Upper lobe of left lung (tissue), 4 donors: Measurements from ENCODE around the gene ARPC1A.

Source experiments
- EP300 ChIP-seq, 4 donors: sonication (generic); formaldehyde crosslinking; IDR thresholded peaks; one replicate each; pipeline ENCODE4 v1.5.1; 2017; ENCODE audit warnings: antibody characterized with exemption in 4 of 4, control low read depth in 2 of 4
- POLR2A ChIP-seq, 4 donors: fragments of 450-650 bp; IDR thresholded peaks; one replicate each; pipeline ENCODE4 v1.5.1; 2016 to 2017; ENCODE audit warnings: antibody characterized with exemption in 4 of 4, mild to moderate bottlenecking in 2 of 4
- POLR2AphosphoS5 ChIP-seq, 2 donors: sonication (generic); formaldehyde crosslinking; IDR thresholded peaks; one replicate each; pipeline ENCODE4 v1.5.1; 2017; ENCODE audit warnings: antibody characterized with exemption in 2 of 2
- TF ChIP-seq, protein P1 (sequence below), 6 experiments: fragments of 450-650 bp in 4 of 6; fragments of 200-600 bp in 2 of 6; sonication (generic) in 2 of 6; IDR thresholded peaks; one replicate each; pipeline ENCODE4 v1.5.1; 2016 to 2019; ENCODE audit warnings: antibody characterized with exemption in 6 of 6

DNA sequence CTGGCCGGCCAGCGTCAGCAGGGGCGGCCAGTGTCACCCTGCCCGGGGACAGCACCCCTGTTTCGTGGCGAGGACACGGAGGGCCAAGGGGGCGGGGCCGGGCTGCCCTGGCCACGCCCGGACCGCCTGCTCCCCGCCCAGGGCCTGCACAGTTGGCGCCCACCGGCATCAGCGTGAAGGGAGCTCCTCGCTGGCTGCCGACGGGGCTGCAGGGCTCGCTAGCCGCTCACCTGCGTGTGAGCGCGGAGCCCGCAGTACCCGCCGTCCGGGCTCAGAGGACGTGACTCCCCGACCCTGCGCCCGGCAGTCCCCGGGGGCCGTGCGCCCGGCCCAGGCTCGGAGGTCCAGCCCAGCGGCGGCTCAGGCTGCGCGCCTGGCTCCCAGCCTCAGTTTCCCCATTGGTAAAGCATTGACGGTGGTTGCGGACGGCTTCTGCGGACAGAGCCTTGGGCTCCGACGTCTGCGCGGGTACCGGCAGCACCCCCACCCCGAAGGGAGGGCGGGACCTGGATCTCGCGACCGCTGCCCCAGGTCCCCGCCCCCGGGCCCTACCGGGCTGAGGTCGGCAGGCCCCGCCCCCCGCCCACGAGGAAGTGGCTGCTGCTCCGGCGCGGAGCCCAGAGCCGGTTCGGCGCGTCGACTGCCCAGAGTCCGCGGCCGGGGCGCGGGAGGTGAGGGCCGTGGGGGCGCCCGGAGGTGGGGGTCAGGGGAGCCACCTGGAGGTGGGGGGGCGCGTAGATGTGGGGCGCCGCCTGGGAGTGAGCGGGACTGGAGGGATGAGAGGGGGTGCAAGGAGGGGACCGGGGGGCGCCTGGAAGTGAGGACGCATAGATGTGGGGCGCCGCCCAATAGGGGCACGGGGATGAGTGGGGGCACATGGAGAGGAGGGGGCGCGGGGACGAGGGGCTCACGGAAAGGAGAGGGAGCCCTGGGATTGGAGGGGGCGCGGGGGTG is 48.7 kb downstream of the ARPC1A start, which contains the start of gene ARPC1B:
- TF ChIP-seq, protein P1, sequence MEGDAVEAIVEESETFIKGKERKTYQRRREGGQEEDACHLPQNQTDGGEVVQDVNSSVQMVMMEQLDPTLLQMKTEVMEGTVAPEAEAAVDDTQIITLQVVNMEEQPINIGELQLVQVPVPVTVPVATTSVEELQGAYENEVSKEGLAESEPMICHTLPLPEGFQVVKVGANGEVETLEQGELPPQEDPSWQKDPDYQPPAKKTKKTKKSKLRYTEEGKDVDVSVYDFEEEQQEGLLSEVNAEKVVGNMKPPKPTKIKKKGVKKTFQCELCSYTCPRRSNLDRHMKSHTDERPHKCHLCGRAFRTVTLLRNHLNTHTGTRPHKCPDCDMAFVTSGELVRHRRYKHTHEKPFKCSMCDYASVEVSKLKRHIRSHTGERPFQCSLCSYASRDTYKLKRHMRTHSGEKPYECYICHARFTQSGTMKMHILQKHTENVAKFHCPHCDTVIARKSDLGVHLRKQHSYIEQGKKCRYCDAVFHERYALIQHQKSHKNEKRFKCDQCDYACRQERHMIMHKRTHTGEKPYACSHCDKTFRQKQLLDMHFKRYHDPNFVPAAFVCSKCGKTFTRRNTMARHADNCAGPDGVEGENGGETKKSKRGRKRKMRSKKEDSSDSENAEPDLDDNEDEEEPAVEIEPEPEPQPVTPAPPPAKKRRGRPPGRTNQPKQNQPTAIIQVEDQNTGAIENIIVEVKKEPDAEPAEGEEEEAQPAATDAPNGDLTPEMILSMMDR (IDR thresholded peaks at IDR 0.05) = no peak
- TF ChIP-seq POLR2A (IDR thresholded peaks at IDR 0.05) (peak in 2 of 4 donors; percentile 79 to 87), EP300 (IDR thresholded peaks at IDR 0.05) (no peak), POLR2AphosphoS5 (IDR thresholded peaks at IDR 0.05) (peak; percentile 92 to 97)
